HEK293 (cell line): ENCODE results near the gene ANTXR1.

Experiments
- CTCF ChIA-PET: fragments of 350-600 bp; formaldehyde crosslinking; extraction: SDS; loops from one replicate; lab custom pipeline; 2021; ENCODE audit warnings: antibody characterized with exemption; lab: Yijun Ruan, JAX
- POLR2A ChIA-PET: fragments of 300-600 bp; formaldehyde crosslinking; extraction: SDS; loops from one replicate; lab custom pipeline; 2020; ENCODE audit warnings: antibody characterized with exemption, inconsistent platforms; lab: Yijun Ruan, JAX
- H3K27ac ChIP-seq: fragments of 200-500 bp; sonication (Bioruptor generic); 2 replicates; pipeline ENCODE4 v1.5.1; 2014; ENCODE audit warnings: low read depth, low read length, control low read depth, inconsistent platforms; ENCODE audit errors: extremely low read depth
- H3K36me3 ChIP-seq, 2 experiments: fragments of 200-500 bp in 1 of 2; sonication (Bioruptor generic) in 1 of 2; 1 replicate in 1 of 2; 2 replicates in 1 of 2; pipeline ENCODE4 v1.5.1; 2014 to 2017; ENCODE audit warnings: inconsistent platforms in 2 of 2, low read length in 2 of 2; ENCODE audit not compliant: control insufficient read depth in 2 of 2, insufficient read depth in 1 of 2
- H3K4me1 ChIP-seq: fragments of 200-500 bp; sonication (Bioruptor generic); 2 replicates; pipeline ENCODE4 v1.5.1; 2014; ENCODE audit warnings: mild to moderate bottlenecking, low read length, inconsistent platforms; ENCODE audit not compliant: control insufficient read depth, insufficient read depth
- H3K4me3 ChIP-seq: 2 replicates; pipeline ENCODE4 v1.5.1; 2011; ENCODE audit warnings: low read depth, mild to moderate bottlenecking, control low read depth, low read length, moderate library complexity
- H3K9me3 ChIP-seq: fragments of 200-500 bp; sonication (Bioruptor generic); 2 replicates; pipeline ENCODE4 v1.5.1; 2014; ENCODE audit warnings: low read depth, low read length, inconsistent platforms; ENCODE audit not compliant: control insufficient read depth, insufficient read depth
- ATF2 ChIP-seq: fragments of 450-650 bp; formaldehyde crosslinking; IDR thresholded peaks from 2 replicates; pipeline ENCODE4 v1.5.1; 2016; ENCODE audit warnings: missing biosample characterization, missing genetic modification characterization, low read depth
- BCL11A ChIP-seq: fragments of 450-650 bp; formaldehyde crosslinking; IDR thresholded peaks from 2 replicates; pipeline ENCODE4 v1.5.1; 2016; ENCODE audit warnings: low read depth, missing biosample characterization, missing genetic modification characterization
- BCL11B ChIP-seq: fragments of 450-650 bp; formaldehyde crosslinking; IDR thresholded peaks from 2 replicates; pipeline ENCODE4 v1.5.1; 2016; ENCODE audit warnings: low read depth, missing biosample characterization, missing genetic modification characterization
- GLI4 ChIP-seq: fragments of 450-650 bp; formaldehyde crosslinking; IDR thresholded peaks from 2 replicates; pipeline ENCODE4 v1.5.1; 2016; ENCODE audit warnings: missing biosample characterization, missing genetic modification characterization
- KLF10 ChIP-seq: fragments of 450-650 bp; IDR thresholded peaks from 2 replicates; pipeline ENCODE4 v1.5.1; 2018; ENCODE audit warnings: missing biosample characterization, mild to moderate bottlenecking, missing genetic modification characterization
- MZF1 ChIP-seq: fragments of 450-650 bp; formaldehyde crosslinking; IDR thresholded peaks from 2 replicates; pipeline ENCODE4 v1.5.1; 2017; ENCODE audit warnings: missing biosample characterization, missing genetic modification characterization, borderline replicate concordance
- PRDM4 ChIP-seq: fragments of 450-650 bp; formaldehyde crosslinking; IDR thresholded peaks from 2 replicates; pipeline ENCODE4 v1.5.1; 2017; ENCODE audit warnings: missing biosample characterization, missing genetic modification characterization
- REPIN1 ChIP-seq: fragments of 450-650 bp; formaldehyde crosslinking; IDR thresholded peaks from 2 replicates; pipeline ENCODE4 v1.5.1; 2017; ENCODE audit warnings: missing biosample characterization, missing genetic modification characterization, low read depth
- SP2 ChIP-seq: fragments of 450-650 bp; formaldehyde crosslinking; IDR thresholded peaks from 2 replicates; pipeline ENCODE4 v1.5.1; 2016; ENCODE audit warnings: missing biosample characterization, missing genetic modification characterization
- ZBTB49 ChIP-seq: fragments of 450-650 bp; formaldehyde crosslinking; IDR thresholded peaks from 2 replicates; pipeline ENCODE4 v1.5.1; 2016; ENCODE audit warnings: missing biosample characterization, missing genetic modification characterization, low read depth
- ZNF133 ChIP-seq: fragments of 450-650 bp; formaldehyde crosslinking; IDR thresholded peaks from 2 replicates; pipeline ENCODE4 v1.5.1; 2016; ENCODE audit warnings: missing biosample characterization, missing genetic modification characterization
- ZNF140 ChIP-seq: fragments of 450-650 bp; formaldehyde crosslinking; IDR thresholded peaks from 2 replicates; pipeline ENCODE4 v1.5.1; 2016; ENCODE audit warnings: missing biosample characterization, missing genetic modification characterization
- ZNF146 ChIP-seq: fragments of 450-650 bp; formaldehyde crosslinking; IDR thresholded peaks from 2 replicates; pipeline ENCODE4 v1.5.1; 2016; ENCODE audit warnings: missing biosample characterization, missing genetic modification characterization
- ZNF155 ChIP-seq: fragments of 450-650 bp; formaldehyde crosslinking; IDR thresholded peaks from 2 replicates; pipeline ENCODE4 v1.5.1; 2016; ENCODE audit warnings: missing biosample characterization, missing genetic modification characterization
- ZNF19 ChIP-seq: fragments of 450-650 bp; formaldehyde crosslinking; IDR thresholded peaks from 2 replicates; pipeline ENCODE4; 2016; ENCODE audit warnings: missing biosample characterization, missing genetic modification characterization, low read depth
- ZNF302 ChIP-seq: fragments of 450-650 bp; formaldehyde crosslinking; IDR thresholded peaks from 2 replicates; pipeline ENCODE4 v1.5.1; 2016; ENCODE audit warnings: missing biosample characterization, missing genetic modification characterization, low read depth
- ZNF416 ChIP-seq: fragments of 450-650 bp; formaldehyde crosslinking; IDR thresholded peaks from 2 replicates; pipeline ENCODE4 v1.5.1; 2016; ENCODE audit warnings: missing biosample characterization, missing genetic modification characterization
- ZNF513 ChIP-seq: fragments of 450-650 bp; IDR thresholded peaks from 2 replicates; pipeline ENCODE4 v1.5.1; 2018; ENCODE audit warnings: missing biosample characterization, missing genetic modification characterization
- ZNF560 ChIP-seq: fragments of 450-650 bp; formaldehyde crosslinking; IDR thresholded peaks from 2 replicates; pipeline ENCODE4 v1.5.1; 2017; ENCODE audit warnings: missing biosample characterization, missing genetic modification characterization, borderline replicate concordance
- ZNF747 ChIP-seq: fragments of 450-650 bp; formaldehyde crosslinking; IDR thresholded peaks from 2 replicates; pipeline ENCODE4 v1.5.1; 2016; ENCODE audit warnings: missing biosample characterization, missing genetic modification characterization
- ZSCAN23 ChIP-seq: fragments of 450-650 bp; formaldehyde crosslinking; IDR thresholded peaks from 2 replicates; pipeline ENCODE4 v1.5.1; 2016; ENCODE audit warnings: missing biosample characterization, missing genetic modification characterization

The ANTXR1 gene

GRCh38 chr2:69225933-69226332 lies 213.0 kb downstream of the ANTXR1 start:
- H3K36me3 ChIP-seq: no peaks in the 10 kb centered on the region
- H3K9me3 ChIP-seq: no peaks in the 10 kb centered on the region
- H3K4me1 ChIP-seq: peaks cover 35% of the 10 kb centered on the region
- no peak overlapping the region for H3K4me3 ChIP-seq
- POLR2A ChIA-PET: interaction anchor here (0.6 kb wide), 1 partner anchor 9 kb away, joined by 6 read pairs; no protein-coding TSS in a partner anchor
- TF ChIP-seq ZNF747 (tag by site-specific recombination) (no peak), ZBTB49 (tag by site-specific recombination) (no peak), ZNF560 (tag by site-specific recombination) (no peak)
- CTCF ChIA-PET: interaction anchor here (0.7 to 1.1 kb wide), 2 partner anchors 112 to 225 kb away, joined by 3 read pairs; no protein-coding TSS in a partner anchor
- H3K27ac ChIP-seq: no peak overlapping the region

- Histone ChIP-seq H3K4me1 (peaks cover 26% of the 10 kb centered on the region), H3K36me3 (no peaks in the 10 kb centered on the region), H3K4me3 (no peak overlapping the region), H3K9me3 (no peaks in the 10 kb centered on the region), H3K27ac (no peak overlapping the region)
- TF ChIP-seq BCL11B (tag by site-specific recombination): no peak
- no peak for TF ChIP-seq SP2 (tag by site-specific recombination)
- TF ChIP-seq REPIN1: no peak
- TF ChIP-seq BCL11A (tag by site-specific recombination): no peak
- no peak for TF ChIP-seq KLF10 (tag by site-specific recombination)
- TF ChIP-seq ZNF133 (tag by site-specific recombination): no peak
- TF ChIP-seq ZNF140 (tag by site-specific recombination): no peak
- TF ChIP-seq GLI4 (tag by site-specific recombination): no peak
- no peak for TF ChIP-seq ZNF19 (tag by site-specific recombination)
- TF ChIP-seq PRDM4 (tag by site-specific recombination): no peak
- no peak for TF ChIP-seq ZSCAN23 (tag by site-specific recombination)
- TF ChIP-seq MZF1 (tag by site-specific recombination): no peak
- no peak for TF ChIP-seq ZNF302 (tag by site-specific recombination)
- no peak for TF ChIP-seq ATF2 (tag by site-specific recombination)
- no peak for TF ChIP-seq ZNF513 (tag by site-specific recombination)
- TF ChIP-seq ZNF146 (tag by site-specific recombination): no peak
- no peak for TF ChIP-seq ZNF416 (tag by site-specific recombination)
- no peak for TF ChIP-seq ZNF155
- ChIA-PET POLR2A (no interaction called here), CTCF (interaction anchor here (0.8 to 1.4 kb wide), 2 partner anchors 52 to 79 kb away, joined by 3 to 4 read pairs; no protein-coding TSS in a partner anchor)
Measured at GRCh38 chr2:69226903-69227302, 213.9 kb downstream of the ANTXR1 start.
